Hepatocyte (in vitro differentiated cells): ENCODE data around the gene EPHB2.

Experiments
- CTCF ChIP-seq: fragments of 200-600 bp; sonication (generic); IDR thresholded peaks from 2 replicates; pipeline ENCODE4 v1.5.1; 2016; ENCODE audit warnings: antibody characterized with exemption, mild to moderate bottlenecking; ENCODE audit not compliant: poor library complexity
- EZH2 ChIP-seq: fragments of 200-600 bp; sonication (generic); IDR thresholded peaks from 2 replicates; pipeline ENCODE4 v1.6.1; 2016; ENCODE audit warnings: antibody characterized with exemption, mild to moderate bottlenecking, borderline replicate concordance
- EZH2phosphoT487 ChIP-seq: fragments of 200-600 bp; sonication (generic); IDR thresholded peaks from one replicate; pipeline ENCODE4 v1.6.1; 2018; ENCODE audit warnings: antibody characterized with exemption, mild to moderate bottlenecking, low read depth, moderate library complexity; ENCODE audit not compliant: unreplicated experiment, severe bottlenecking

- TF ChIP-seq CTCF, result no peak
- TF ChIP-seq EZH2phosphoT487, result no peak
- no peak for TF ChIP-seq EZH2
Observed at GRCh38 chr1:22918644-22919043, 208.0 kb downstream of the EPHB2 start.
